ENCODE data around the gene TEX28.
"Not testable (repeated sequence)": the region's sequence is repeated elsewhere in the genome, so short reads cannot be mapped to it uniquely, and the experiment has no call there.

Gene TEX28

DNA sequence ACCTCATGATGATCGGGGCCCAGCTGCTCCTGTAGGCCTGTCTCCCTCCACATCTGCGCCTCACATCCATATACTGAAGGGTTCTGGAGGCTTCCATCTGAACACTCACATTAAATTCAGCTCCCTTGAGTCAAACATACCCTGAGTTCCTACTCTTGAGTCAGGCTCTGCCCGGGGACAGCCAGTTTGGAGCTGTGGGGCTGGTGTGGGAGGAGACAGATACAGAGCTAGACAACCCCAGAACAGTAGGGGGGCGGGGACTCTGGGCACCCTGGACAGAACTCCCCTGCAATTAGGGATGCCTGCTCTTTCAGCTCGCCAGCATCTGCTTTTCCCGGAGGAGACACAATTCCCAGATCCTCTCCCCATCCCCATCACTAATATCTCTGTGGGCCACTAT lies 31.9 kb downstream of the TEX28 start:
- DNase-seq; H3K4me3 ChIP-seq; H3K36me3 ChIP-seq; H3K4me1 ChIP-seq; H3K27ac ChIP-seq; H3K27me3 ChIP-seq; intact Hi-C loops (cut with DNase I; ENCODE audit: low total_unique reads); H3K9me3 ChIP-seq: not testable (repeated sequence)

DNA sequence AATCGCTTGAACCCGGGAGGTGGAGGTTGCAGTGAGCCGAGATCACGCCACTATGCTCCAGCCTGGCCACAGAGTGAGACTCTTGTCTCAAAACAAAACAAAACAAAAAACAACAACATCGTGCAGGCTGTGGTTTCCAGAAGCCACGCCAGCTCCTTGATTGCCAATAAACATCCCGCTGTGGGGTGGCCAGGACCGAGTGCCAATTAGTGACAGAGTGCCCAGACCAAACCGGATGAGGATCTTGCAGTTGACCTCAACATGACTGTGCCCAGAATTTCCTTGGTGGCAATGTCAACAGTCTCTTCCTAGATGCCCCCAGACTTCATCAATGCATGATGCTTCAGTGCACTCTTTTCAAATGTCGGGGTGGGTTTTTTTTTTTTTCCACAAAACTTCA lies 36.2 kb downstream of the TEX28 start:
- H3K4me3 ChIP-seq, result not testable (repeated sequence)

DNA sequence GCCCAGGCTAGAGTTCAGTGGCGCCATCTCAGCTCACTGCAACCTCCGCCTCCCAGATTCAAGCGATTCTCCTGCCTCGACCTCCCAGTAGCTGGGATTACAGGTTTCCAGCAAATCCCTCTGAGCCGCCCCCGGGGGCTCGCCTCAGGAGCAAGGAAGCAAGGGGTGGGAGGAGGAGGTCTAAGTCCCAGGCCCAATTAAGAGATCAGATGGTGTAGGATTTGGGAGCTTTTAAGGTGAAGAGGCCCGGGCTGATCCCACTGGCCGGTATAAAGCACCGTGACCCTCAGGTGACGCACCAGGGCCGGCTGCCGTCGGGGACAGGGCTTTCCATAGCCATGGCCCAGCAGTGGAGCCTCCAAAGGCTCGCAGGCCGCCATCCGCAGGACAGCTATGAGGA lies 37.6 kb downstream of the TEX28 start, which contains the start of gene OPN1MW3:
OPN1MW3 (plus strand) TSS at position 301 of the 400 bp plus-strand sequence; CDS start at position 339, 38 bp downstream.
- H3K36me3 ChIP-seq; intact Hi-C loops (cut with DNase I; ENCODE audit: low total_unique reads); DNase-seq; H3K9me3 ChIP-seq; H3K27me3 ChIP-seq; H3K4me1 ChIP-seq; H3K27ac ChIP-seq; H3K4me3 ChIP-seq: not testable (repeated sequence)

More for the DNA sequence above, 36.2 kb downstream of the TEX28 start:
- intact Hi-C loops (cut with DNase I; ENCODE audit: low total_unique reads); DNase-seq; H3K36me3 ChIP-seq; H3K4me1 ChIP-seq; H3K27ac ChIP-seq; H3K27me3 ChIP-seq; H3K9me3 ChIP-seq: not testable (repeated sequence)

DNA sequence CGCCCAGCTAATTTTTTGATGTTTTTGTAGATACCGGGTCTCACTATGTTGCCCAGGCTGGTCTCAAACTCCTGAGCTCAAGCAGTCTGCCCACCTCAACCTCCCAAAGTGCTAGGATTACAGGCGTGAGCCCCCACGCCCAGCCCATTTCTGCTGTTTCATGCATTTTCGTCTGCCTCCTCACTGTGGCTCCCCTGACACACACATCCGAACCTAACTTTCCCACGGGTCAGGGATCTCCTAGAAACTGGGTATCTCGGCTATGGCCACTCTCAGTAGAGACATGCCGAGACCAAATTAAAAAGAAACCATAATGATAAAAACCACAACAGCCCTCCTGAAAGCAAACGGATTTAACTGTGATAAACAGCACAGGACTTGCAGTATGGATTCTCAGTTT lies 46.8 kb downstream of the TEX28 start:
- intact Hi-C loops (cut with DNase I; ENCODE audit: low total_unique reads); H3K27me3 ChIP-seq; H3K4me3 ChIP-seq; H3K9me3 ChIP-seq; H3K36me3 ChIP-seq; DNase-seq; H3K27ac ChIP-seq; H3K4me1 ChIP-seq: not testable (repeated sequence)

DNA sequence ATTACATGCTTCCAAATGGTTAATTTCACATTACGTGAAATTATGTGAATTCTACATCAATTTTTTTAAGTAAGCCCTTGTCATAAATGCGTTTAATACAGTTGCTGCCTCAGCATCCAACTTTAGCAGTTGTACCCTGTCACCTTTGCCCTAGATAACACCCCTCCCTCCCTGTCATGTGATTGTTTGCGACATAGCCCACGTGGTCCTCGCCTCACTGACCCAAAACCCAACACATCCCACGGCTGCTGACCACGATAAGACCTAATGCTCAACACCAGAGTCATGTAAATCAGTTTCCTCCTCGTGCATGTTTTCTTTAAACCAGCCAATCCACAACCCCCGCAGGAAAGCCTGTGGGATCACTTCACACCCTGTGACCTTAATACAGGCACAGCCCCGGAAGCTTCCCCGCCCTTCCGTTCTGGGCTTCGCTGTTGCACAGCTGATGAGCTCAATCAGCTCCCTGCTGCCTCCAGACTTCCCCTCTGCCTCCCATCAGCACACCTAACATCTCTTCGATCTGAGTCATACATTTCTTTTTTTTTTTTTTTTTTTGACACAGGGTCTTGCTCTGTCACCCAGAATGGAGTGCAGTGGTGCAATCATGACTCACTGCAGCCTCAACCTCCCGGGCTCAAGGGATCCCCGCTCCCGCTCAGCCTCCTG lies 47.4 kb downstream of the TEX28 start:
- DNase-seq; intact Hi-C loops (cut with DNase I; ENCODE audit: low total_unique reads); H3K4me3 ChIP-seq; H3K27me3 ChIP-seq; H3K27ac ChIP-seq; H3K9me3 ChIP-seq; H3K4me1 ChIP-seq; H3K36me3 ChIP-seq: not testable (repeated sequence)

DNA sequence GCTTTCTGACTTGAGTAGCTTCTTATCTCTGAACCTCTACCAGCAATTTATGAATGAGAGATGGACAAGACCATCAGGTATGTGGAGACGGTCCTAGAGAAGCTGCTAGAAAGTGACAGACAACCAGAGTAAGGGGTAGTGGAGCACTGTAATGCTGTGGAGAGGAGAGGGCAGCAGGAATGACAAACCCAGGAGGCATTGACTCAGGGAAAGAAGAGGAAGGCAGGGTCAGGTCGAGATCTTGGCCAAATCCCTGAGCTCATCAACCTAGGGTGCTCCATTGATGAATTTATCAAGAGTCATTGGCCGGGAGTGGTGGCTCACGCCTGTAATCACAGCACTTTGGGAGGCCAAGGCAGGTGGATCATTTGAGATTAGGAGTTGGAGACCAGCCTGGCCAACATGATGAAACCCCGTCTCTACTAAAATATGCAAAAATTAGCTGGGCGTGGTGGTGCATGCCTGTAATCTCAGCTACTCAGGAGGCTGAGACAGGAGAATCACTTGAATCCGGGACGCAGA lies 54.9 kb downstream of the TEX28 start:
- DNase-seq, result peak in 1 of 2 donors; percentile 1
- H3K9me3 ChIP-seq; H3K36me3 ChIP-seq; H3K27ac ChIP-seq; H3K4me1 ChIP-seq; intact Hi-C loops (cut with DNase I; ENCODE audit: low total_unique reads); H3K27me3 ChIP-seq; H3K4me3 ChIP-seq: not testable (repeated sequence)

DNA sequence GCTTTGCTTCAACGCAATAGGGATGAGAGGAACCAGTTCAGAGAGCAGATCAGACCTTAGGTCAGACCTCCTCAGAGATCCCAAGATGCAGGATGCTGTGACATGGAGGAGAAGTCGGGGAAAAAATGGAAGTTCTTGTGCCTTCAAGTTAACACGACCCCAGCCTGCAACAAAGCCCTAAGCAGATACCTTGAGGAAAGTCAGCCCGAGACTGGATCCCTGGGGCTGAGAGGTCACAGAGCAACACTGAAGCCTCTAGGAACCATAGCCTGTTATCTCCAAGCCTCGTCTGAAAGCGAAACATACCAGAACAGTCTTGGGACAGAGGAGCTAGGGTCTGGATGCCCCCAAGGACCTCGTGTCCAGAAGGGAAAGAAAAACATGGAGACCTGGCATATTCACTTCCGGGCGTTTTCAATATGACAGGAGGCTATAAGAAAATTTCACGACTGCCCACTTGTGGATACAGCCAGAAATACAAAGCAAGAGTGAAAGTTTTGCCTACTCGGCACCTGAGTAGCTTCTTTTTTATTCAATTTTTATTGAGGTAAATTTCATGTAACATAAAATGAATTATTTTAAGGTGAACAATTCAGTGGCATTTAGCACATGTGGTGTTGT lies 55.9 kb downstream of the TEX28 start:
- H3K27me3 ChIP-seq; H3K36me3 ChIP-seq; H3K4me1 ChIP-seq; intact Hi-C loops (cut with DNase I; ENCODE audit: low total_unique reads); H3K4me3 ChIP-seq; H3K9me3 ChIP-seq; H3K27ac ChIP-seq: not testable (repeated sequence)
- peak in 1 of 2 donors; percentile 1 for DNase-seq

DNA sequence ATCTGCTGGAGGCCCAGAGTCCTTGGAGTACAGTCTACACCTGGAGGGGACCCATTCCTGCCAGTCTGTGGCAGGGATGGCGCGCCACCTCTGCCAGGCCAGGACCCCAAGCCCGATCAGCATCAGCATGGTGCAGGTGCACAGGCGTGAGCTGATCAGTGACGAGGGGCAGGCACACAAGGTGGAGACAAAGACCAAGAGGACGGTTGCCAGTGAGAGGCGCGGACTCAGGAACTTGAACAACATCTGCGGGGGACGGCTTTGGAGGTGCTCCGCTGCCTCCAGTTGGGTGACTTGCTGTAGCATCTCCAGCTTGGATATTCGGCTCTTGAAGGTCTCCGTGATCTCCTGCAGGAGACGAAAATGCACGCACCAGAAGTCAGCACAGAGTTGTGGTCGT lies 61.3 kb downstream of the TEX28 start:
- H3K4me1 ChIP-seq; intact Hi-C loops (cut with DNase I; ENCODE audit: low total_unique reads); H3K4me3 ChIP-seq; H3K27me3 ChIP-seq; H3K9me3 ChIP-seq; H3K27ac ChIP-seq; DNase-seq; H3K36me3 ChIP-seq: not testable (repeated sequence)

DNA sequence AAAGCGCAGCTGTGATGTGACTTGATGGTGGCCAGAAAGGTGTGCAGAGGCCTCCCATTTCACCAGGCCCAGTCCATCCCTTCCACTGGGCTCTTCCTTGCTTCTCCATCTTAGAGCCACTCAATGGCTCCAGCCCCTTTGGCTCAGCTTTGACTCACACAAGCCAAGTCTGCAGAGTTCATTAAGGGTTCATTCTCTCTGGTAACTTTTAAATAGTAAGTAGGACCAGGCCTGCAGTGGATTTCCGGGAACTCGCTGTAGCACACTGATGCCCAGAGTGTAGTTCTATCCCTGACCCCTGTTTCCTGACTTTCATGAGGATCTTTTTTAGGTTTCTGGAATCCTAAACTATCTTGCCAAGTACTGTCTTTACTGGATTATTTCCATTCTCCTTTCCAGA lies 63.5 kb downstream of the TEX28 start:
- DNase-seq; H3K27me3 ChIP-seq; H3K9me3 ChIP-seq; H3K4me3 ChIP-seq; H3K4me1 ChIP-seq; intact Hi-C loops (cut with DNase I; ENCODE audit: low total_unique reads); H3K27ac ChIP-seq; H3K36me3 ChIP-seq: not testable (repeated sequence)

DNA sequence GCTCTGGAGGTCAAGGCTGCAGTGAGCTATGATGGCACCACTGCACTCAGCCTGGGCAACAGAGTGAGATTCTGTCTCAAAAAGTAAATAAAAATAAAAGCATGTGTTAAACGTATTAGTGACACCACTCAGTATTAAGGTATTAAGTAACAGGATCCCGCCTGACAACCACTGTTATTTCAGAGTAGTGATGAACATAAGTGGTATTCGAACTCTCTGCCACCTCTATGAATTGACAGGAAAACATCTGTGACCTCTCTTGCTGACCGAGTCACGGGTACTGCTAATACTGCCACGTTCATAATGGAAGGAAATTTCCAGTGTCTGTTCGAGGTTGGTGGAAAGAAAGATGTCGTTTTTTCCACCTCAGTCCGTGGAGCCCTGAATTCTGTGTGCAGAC lies 68.2 kb downstream of the TEX28 start:
- H3K9me3 ChIP-seq; H3K36me3 ChIP-seq; H3K27ac ChIP-seq; intact Hi-C loops (cut with DNase I; ENCODE audit: low total_unique reads); DNase-seq; H3K4me3 ChIP-seq; H3K4me1 ChIP-seq; H3K27me3 ChIP-seq: not testable (repeated sequence)

DNA sequence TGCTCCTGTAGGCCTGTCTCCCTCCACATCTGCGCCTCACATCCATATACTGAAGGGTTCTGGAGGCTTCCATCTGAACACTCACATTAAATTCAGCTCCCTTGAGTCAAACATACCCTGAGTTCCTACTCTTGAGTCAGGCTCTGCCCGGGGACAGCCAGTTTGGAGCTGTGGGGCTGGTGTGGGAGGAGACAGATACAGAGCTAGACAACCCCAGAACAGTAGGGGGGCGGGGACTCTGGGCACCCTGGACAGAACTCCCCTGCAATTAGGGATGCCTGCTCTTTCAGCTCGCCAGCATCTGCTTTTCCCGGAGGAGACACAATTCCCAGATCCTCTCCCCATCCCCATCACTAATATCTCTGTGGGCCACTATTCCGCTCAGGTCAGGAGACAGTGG lies 69.6 kb downstream of the TEX28 start:
- H3K9me3 ChIP-seq; H3K27me3 ChIP-seq; intact Hi-C loops (cut with DNase I; ENCODE audit: low total_unique reads); H3K36me3 ChIP-seq; H3K4me1 ChIP-seq; DNase-seq; H3K27ac ChIP-seq; H3K4me3 ChIP-seq: not testable (repeated sequence)

Data from tibial artery (tissue), 4 donors.